ENCODE measurements around the gene HDC. TPM values are rescaled to one million over a fixed set of nuclear protein-coding genes. Genes with fewer than 3 reads are reported as not detected.

Gene HDC
- total RNA-seq, 2 donors from 2014 or later = 0.31 TPM; not detected in 1

- Mint-ChIP-seq H3K36me3 (ENCODE audit: low read depth) (no peaks in the 10 kb centered on the region), H3K27me3 (ENCODE audit: insufficient read depth) (peaks cover 4% of the 10 kb centered on the region), H3K27ac (no peak overlapping the region), H3K4me3 (no peak overlapping the region), H3K4me1 (peaks cover 8% of the 10 kb centered on the region), H3K9me3 (no peaks in the 10 kb centered on the region)
- Histone ChIP-seq H3K4me3 (ENCODE audit: low read length) (no peak overlapping the region), H3K9me3 (ENCODE audit: control insufficient read depth, low read length) (no peaks in the 10 kb centered on the region), H3K36me3 (ENCODE audit: control insufficient read depth, insufficient read depth, low read length) (no peaks in the 10 kb centered on the region), H3K27ac (ENCODE audit: low read depth, low read length) (no peak overlapping the region), H3K9ac (ENCODE audit: extremely low read depth, low read length, poor library complexity, severe bottlenecking) (no peak overlapping the region), H3K27me3 (ENCODE audit: control insufficient read depth, insufficient read depth, low read length, poor library complexity, severe bottlenecking) (no peaks in the 10 kb centered on the region), H3K4me1 (ENCODE audit: control insufficient read depth, insufficient read depth, low read length) (no peaks in the 10 kb centered on the region)
- WGBS, 2 experiments (ENCODE audit: insufficient coverage in 1 of 2, insufficient read length in 1 of 2) = 91 to 100% methylated on average over 1 of the region's 2 CpGs
- TF ChIP-seq, protein P1, sequence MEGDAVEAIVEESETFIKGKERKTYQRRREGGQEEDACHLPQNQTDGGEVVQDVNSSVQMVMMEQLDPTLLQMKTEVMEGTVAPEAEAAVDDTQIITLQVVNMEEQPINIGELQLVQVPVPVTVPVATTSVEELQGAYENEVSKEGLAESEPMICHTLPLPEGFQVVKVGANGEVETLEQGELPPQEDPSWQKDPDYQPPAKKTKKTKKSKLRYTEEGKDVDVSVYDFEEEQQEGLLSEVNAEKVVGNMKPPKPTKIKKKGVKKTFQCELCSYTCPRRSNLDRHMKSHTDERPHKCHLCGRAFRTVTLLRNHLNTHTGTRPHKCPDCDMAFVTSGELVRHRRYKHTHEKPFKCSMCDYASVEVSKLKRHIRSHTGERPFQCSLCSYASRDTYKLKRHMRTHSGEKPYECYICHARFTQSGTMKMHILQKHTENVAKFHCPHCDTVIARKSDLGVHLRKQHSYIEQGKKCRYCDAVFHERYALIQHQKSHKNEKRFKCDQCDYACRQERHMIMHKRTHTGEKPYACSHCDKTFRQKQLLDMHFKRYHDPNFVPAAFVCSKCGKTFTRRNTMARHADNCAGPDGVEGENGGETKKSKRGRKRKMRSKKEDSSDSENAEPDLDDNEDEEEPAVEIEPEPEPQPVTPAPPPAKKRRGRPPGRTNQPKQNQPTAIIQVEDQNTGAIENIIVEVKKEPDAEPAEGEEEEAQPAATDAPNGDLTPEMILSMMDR (conservative IDR thresholded peaks at IDR 0.05) = no peak
- no peak for DNase-seq
These were observed 2.1 kb upstream of the HDC start for GRCh38 chr15:50267577-50267976.

DNA sequence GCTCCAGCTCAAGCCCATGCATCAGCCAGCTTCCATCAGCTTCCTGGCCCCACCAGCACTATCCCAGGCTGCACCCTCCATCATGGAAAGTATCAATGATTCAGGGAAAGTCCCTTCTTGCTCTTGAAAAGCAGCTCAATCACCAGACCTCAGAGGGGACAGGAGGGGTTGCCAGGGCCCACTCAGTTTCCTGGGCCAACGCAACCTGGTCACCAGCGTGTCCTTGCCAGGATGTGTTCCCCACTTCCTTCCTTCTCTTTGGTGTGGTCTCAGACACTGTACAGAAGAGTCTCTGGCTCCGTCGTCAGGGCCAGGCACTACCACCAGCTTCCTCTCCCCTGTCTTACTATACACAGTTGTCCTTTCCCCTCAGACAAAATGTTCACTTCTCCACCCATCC lies 3.0 kb downstream of the HDC start:
- Histone ChIP-seq H3K27ac (ENCODE audit: low read depth, low read length) (no peak overlapping the region), H3K9me3 (ENCODE audit: control insufficient read depth, low read length) (no peaks in the 10 kb centered on the region), H3K4me3 (ENCODE audit: low read length) (no peak overlapping the region), H3K27me3 (ENCODE audit: control insufficient read depth, insufficient read depth, low read length, poor library complexity, severe bottlenecking) (peaks cover 14% of the 10 kb centered on the region), H3K36me3 (ENCODE audit: control insufficient read depth, insufficient read depth, low read length) (no peaks in the 10 kb centered on the region), H3K9ac (ENCODE audit: extremely low read depth, low read length, poor library complexity, severe bottlenecking) (no peak overlapping the region), H3K4me1 (ENCODE audit: control insufficient read depth, insufficient read depth, low read length) (peaks cover 7% of the 10 kb centered on the region)
- no peak overlapping the region for H3K27ac Mint-ChIP-seq
- DNase-seq = no peak
- TF ChIP-seq, protein P1 (conservative IDR thresholded peaks at IDR 0.05) = no peak
- peaks cover 6% of the 10 kb centered on the region for H3K27me3 Mint-ChIP-seq (ENCODE audit: insufficient read depth)
- peaks cover 16% of the 10 kb centered on the region for H3K4me1 Mint-ChIP-seq
- H3K9me3 Mint-ChIP-seq = no peaks in the 10 kb centered on the region
- no peaks in the 10 kb centered on the region for H3K36me3 Mint-ChIP-seq (ENCODE audit: low read depth)
- WGBS, 2 experiments (ENCODE audit: insufficient coverage in 1 of 2, insufficient read length in 1 of 2) = 85 to 98% methylated on average over 4 of the region's 4 CpGs
- H3K4me3 Mint-ChIP-seq = no peak overlapping the region

- TF ChIP-seq, protein P1 (conservative IDR thresholded peaks at IDR 0.05) = peak; percentile 58
- Mint-ChIP-seq H3K27me3 (ENCODE audit: insufficient read depth) (peaks cover 7% of the 10 kb centered on the region), H3K4me3 (no peak overlapping the region), H3K4me1 (peaks cover 16% of the 10 kb centered on the region), H3K27ac (no peak overlapping the region), H3K36me3 (ENCODE audit: low read depth) (no peaks in the 10 kb centered on the region), H3K9me3 (no peaks in the 10 kb centered on the region)
- Histone ChIP-seq H3K4me1 (ENCODE audit: control insufficient read depth, insufficient read depth, low read length) (peaks cover 7% of the 10 kb centered on the region), H3K27ac (ENCODE audit: low read depth, low read length) (no peak overlapping the region), H3K27me3 (ENCODE audit: control insufficient read depth, insufficient read depth, low read length, poor library complexity, severe bottlenecking) (peaks cover 20% of the 10 kb centered on the region), H3K36me3 (ENCODE audit: control insufficient read depth, insufficient read depth, low read length) (no peaks in the 10 kb centered on the region), H3K9ac (ENCODE audit: extremely low read depth, low read length, poor library complexity, severe bottlenecking) (no peak overlapping the region), H3K4me3 (ENCODE audit: low read length) (no peak overlapping the region), H3K9me3 (ENCODE audit: control insufficient read depth, low read length) (no peaks in the 10 kb centered on the region)
- 96 to 100% methylated on average over 3 of the region's 3 CpGs for WGBS, 2 experiments (ENCODE audit: insufficient coverage in 1 of 2, insufficient read length in 1 of 2)
- peak; percentile 69 for DNase-seq
These were observed 3.5 kb downstream of the HDC start for GRCh38 chr15:50261981-50262380.

All from endodermal cell (in vitro differentiated cells).